GM18909 (cell line): ENCODE measurements around the gene NAALADL1.
"Not testable (repeated sequence)": the region's sequence is repeated elsewhere in the genome, so short reads cannot be mapped to it uniquely, and the experiment has no call there.

ENCODE experiments used
- ATAC-seq: cut with Tn5 transposase; IDR thresholded peaks from one replicate; pipeline ENCODE4 v1.9.1; 2021; ENCODE audit warnings: mild to moderate bottlenecking; ENCODE audit not compliant: unreplicated experiment, poor library complexity

NAALADL1 gene

DNA sequence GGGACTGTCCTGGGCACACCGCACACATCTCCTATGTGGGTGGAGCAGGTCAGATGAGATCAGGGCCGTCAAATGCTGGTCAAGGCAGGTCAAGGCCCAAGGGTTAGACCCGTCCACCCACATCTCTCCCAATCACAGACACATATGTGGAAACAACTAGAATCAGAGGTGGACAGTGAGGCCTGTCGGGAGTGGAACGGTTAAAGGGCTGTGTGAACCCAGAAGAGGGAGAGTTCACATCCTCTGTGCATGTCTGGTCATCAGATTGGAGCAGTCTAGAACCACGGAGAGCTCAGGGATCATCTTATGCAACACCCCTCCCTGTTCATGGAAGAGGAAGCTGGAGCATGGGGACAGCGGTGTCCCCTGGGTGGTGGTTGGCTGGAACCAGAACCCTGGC lies 38.5 kb downstream of the NAALADL1 start:
- ATAC-seq: no peak

DNA sequence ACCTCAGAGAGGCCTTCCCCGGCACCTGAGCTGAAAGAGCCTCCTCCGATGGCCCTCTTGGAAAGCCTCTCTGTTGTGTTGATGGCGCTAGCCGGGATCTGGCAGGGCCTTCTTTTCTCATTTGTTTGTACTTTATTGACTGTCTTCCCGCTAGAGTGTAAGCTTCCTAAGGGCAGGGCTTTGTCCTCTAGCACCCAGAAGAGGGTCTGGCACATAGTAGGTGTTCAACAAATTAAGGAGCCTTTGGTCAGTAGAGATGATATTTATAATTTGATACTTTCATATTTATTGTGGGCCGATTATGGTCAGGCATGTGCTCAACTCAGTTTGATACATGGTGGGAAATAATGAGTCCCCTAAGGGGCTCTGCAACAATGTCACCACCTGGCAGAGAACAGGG lies 40.4 kb downstream of the NAALADL1 start:
- ATAC-seq: no peak

DNA sequence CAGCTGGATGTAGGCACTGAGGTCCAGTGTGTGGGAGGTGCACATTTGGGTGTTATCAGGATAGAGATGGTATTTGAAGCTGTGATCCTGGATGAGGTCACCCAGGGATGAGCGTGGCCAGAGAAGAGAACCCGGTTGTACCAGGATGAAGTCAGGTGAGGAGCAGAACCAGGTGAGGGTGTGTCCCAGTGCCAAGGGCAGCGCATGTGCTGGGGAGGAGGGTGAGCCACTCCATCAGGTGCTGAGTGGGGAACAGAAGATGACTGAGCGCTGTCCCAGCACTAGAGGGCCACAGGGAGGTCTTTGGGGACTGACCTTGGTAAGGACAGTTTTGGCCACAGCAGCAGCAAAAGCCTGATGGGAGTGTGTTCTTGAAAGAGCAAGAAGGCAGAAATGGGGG lies 41.6 kb downstream of the NAALADL1 start:
- no peak for ATAC-seq

DNA sequence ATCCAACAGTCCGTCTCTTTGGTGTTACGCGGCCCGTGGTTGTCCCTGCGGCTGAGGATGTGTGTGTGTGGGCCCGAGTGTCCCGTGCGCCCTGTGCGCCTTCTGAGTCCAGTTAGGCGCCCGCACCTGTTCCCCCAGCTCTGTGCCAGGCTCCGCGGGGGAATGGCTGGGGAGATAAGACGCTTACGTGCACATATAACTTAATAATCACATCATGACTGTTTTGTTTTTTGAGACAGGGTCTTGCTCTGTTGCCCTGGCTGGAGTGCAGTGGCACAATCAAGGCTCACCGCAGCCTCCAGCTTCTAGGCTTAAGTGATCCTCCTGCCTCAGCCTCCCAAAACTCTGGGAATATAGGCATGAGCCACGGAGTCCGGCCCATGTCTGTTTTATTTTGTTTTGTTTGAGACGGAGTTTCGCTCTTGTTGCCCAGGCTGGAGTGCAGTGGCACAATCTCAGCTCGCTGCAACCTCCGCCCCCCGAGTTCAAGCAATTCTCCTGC lies 43.6 kb downstream of the NAALADL1 start:
- no peak for ATAC-seq

DNA sequence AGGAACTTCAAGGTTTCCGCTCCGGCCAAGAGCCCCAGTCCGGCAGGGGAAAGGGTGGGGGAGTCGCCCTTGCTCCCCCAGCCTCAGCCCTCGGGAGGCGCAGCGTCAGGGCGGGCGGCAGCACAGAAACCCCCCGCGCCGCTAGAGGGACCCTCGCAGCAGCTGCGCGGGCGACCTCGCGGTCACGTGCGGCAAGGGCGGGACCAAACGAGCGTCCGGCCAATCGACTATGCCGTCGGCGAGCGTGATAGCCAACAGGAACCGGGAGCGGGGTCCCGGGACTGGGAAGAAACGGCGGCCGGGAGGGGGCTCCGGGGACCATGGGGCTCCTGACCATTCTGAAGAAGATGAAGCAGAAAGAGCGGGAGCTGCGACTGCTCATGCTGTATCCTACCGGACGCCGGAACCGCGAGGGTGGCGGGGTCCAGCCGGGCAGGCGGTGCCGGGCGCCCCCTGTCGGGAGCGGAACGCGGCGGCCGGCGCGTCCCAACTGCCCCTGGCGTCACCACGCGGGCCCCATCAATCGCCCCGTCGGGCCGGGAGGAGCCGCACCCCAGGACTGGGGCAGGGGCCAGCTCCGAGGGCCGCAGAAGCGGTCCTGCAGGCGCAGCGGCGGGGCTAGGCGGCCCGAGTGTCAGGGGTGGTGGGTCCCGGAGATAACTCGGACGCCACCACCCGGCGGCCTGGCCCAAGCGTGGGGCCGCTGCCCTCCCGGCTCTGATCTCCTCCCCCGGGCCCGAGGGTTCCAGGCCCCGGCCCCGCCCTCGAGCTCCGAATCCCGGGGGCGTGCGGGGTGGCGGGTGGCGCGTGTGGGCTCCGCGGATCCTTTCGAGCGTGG lies 44.2 kb downstream of the NAALADL1 start, which contains the start of gene ARL2:
Gene ARL2 (plus strand): TSS at position 273 of the 838 bp plus-strand sequence. CDS start 48 bp downstream, at position 321.
- peak; percentile 70 for ATAC-seq

DNA sequence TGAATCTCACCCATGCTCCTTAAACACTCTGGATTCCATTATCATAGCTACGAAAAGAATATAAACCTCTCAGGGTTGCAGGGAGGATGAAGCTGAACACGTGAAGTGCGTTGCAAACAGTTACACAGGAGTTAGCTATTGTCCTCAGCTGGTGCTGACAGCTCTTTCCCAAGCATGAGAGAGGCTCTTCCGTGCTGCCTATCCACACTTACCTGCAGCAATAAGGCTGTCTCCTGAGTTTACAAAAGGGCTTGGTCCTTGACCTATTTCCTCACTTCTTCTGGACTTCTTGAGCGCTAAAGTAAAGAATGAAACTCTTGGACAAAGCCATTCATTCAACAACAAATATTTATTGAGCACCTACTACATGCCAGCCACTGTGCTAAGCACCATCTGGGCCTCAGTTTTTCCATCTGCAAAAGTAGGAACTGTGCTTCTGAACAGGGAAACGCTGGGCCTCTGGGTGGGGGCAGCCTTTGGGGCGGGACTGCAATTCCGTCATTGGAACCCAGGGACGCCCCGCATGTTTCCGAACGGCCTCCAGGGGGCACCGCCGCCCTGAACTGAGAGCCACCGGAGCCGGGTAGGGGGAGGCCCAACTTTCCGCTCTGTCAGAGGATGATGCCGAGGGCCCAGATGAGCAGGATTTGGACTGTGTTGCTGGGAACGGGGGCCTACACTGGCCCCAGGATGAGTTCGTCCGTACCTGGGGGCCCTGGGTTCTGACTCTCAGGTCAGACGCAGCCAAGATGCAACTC lies 45.0 kb downstream of the NAALADL1 start:
- ATAC-seq: peak; percentile 82

DNA sequence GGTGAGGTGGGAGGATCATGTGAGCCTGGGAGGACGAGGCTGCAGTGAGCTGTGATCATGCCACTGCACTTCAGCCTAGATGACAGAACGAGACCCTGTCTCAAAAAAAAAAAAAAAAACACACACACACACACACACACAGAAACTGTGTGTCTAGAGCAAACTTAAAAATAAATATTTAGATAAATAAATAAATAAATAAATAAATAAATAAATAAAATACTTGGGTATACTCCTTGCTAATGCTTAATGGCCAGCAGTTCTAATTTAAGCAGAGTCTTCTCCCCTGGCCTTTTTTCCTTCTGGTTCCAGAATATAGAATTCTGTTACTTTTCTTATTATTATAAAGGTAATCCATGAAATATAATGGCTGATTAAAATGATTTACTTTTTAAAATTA lies 49.5 kb downstream of the NAALADL1 start:
- ATAC-seq: no peak

DNA sequence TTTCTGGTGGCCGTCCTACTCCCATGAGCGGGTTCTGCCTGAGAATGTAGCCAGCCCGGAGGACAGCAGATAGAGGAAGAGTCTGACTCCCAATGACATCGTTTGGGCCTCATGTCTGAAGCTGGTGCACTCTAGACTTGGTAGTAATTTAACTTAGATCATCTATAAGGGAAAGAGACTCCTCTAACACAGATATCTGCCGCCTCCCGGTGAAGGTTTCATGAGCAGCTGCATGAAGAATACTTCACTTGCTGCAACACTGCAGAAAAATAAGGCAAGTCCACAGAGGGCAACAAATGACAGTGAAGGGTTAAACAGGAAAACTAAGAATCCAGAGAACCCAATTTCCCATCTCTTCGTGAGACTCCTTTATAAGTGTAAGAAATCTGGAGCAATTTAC lies 50.3 kb downstream of the NAALADL1 start:
- ATAC-seq: no peak

DNA sequence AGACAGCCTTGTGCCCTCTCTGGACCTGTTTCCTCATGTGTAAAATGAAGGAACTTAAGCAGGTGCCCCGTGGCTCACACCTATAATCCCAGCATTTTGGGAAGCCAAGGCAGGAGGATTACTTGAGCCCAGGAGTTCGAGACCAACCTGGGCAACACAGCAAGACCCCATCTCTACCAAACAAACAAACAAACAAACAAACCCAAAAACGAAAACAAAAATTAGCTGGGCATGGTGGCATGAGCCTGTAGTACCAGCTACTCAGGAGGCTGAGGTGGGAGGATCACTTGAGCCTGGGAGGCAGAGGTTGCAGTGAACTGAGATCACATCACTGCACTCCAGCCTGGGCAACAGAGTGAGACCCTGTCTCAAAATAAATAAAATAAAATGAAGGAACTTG lies 54.4 kb downstream of the NAALADL1 start:
- not testable (repeated sequence) for ATAC-seq

DNA sequence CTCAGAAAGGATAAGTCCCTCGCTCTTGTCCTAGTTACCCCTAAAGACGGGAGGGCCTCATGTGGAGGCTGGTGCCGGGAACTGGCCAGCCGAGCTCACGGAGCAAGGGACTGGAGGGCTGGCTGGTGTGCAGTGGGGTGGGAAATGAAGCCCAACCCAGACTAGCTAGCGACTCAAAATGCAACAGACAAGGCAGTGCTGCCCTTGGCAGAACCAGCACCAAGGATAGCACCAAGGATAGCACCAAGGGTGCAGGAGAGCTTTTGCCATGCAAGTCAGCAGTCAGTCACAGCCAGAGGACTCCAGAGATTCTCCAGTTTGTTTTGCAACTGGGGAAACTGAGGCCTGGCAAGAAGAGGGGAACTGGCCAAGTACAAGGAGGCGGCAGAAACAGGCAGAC lies 55.1 kb downstream of the NAALADL1 start:
- no peak for ATAC-seq

DNA sequence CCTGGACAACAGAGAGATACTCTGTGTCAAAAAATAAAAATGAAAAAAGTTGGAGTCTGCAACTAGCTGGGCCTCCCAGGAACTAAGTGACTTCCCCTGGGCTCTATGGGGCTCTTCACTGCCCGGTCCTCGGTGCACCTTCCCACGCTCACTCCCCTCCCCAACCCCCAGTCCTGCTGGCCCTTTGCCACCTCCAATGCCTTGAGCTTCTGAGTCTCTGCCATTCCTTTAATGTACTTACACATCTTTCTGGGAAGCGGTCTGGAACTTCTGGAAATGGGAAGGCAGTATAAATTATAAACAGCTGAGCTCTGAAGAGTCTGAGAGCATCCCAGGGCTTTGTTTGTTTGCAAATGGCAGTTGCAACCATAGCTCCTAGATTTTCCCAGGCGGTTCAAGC lies 55.6 kb downstream of the NAALADL1 start:
- ATAC-seq: no peak

DNA sequence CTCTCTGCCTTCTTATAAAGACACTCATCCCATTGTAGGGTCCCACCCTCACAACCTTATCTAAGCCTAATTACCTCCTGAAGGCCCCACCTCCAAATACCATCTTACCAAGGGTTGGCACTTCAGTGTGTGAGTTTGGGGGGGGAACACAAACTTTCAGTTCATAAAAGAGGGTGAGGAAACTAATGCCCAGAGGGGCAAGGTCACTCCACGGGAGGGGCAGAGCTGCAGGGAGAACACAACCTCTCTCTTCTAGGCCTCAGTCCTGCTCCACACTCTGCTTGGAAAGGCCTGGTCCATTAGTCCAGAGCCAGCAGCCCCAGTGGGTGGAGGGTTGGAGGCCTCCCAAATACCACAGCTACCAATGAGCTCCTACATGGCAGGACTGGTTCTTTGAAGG lies 58.9 kb downstream of the NAALADL1 start:
- no peak for ATAC-seq

DNA sequence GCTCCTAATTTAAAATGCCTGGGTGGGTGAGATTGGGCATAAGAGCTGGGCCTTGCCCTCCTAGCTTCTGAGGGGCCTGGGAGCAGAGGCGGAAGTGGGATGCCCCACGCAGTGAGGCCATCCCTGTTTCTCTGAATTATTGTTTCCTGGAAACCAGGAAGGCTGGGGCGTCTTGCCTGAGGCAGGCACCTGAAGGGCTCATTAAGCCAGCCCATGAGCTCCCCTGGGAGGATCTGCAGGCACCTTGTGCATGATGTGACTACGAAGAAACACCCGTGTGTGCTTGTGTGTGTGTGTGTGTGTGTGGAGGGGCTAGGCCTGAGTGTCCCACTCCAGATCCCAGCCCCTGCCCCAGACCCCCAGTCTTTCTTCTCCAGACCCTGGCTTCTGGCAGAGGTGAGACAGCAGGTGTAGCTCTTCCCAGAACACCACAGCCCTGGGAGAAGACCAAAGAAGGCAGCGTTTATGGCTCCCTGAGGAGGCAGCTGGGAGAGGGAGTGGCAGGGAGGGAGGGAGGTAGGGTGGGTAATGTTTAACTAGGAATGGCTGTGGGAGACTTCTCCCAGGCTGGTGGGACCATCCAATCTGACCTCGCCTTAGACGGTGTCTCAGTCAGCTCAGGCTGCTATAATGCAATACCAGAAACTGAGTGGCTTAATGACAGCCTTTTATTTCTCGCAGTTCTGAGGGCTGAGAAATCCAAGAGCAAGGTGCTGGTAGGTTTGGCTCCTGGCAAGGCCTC lies 59.5 kb downstream of the NAALADL1 start:
- ATAC-seq: no peak

DNA sequence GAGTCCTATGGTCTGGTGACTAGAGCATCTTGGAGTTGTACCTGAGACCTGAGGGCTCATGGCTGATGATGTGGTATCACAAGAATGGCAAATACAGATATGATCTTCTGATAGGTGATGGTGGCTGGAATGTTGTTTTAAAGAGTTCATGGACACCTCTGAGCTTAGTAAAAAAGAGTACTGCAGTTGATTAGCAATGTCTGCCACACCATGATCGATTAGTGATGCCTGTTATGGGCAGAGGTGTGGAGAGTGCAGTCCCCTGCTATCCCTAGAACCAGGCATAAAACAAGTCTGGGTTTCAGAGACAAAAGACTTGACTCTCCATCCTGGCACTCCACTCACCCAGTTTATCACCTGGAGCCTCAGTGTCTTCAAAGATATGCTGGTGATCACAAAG lies 60.2 kb downstream of the NAALADL1 start:
- no peak for ATAC-seq

DNA sequence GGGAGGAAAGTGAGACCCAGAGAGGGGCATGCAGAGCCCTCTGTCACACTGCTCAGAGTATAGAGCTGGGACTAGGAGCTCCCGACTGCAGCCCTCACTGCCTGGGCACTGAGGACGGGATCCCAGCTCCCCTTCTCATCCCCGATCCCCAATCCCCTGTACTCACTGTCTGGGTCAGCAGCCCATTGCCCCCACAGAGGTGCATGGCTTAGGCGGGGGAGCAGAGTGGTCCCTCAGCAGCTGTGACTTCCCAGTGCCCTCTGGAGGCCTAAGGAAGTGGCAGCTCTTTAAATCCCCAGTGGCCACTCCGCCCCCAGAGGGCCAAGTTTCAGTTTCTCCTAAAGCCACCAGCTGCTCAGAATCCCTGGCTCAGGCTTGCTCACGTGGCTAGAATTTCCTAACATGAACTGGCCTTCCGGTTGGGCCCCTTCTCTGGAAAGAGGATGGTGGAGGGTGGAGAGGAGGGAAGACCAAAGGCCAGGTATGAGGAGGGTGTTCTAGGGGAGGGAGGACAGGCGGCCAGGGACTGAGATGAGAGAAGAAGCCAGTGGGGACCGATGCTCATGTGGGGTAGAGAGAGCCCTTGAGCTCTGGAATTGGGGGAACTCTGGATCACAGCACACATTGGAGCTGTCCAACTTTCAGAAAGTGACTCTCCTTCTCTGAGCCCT lies 61.5 kb downstream of the NAALADL1 start, which contains the start of gene BATF2:
Gene BATF2 (minus strand): TSS at position 262 of the 671 bp plus-strand sequence. CDS start 57 bp downstream, at position 205.
- no peak for ATAC-seq

DNA sequence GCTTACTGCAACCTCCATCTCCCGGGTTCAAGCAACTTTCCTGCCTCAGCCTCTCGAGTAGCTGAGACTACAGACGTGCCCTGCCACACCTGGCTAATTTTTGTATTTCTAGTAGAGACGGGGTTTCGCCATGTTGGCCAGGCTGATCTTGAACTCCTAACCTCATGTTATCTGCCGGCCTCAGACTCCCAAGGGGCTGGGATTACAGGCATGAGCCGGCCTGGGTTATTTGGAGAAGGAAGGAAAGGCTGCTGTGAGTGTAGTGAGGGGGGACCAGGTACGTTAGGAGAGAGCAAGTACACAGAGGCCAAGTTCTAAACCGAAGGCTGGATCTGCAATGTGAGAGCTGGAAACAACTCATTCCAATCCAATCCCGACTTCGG lies 62.0 kb downstream of the NAALADL1 start:
- no peak for ATAC-seq
